Astrocyte of the cerebellum (primary cell): ENCODE results near the gene LMNA.

Experiments
- DNase-seq: peaks from one replicate; pipeline ENCODE4 v3.0.0-alpha.2; 2011; ENCODE audit warnings: low read depth
- H3K4me3 ChIP-seq: 2 replicates; pipeline ENCODE4 v1.5.1; 2011; ENCODE audit warnings: mild to moderate bottlenecking, low read depth, low read length, moderate library complexity
- CTCF ChIP-seq: IDR thresholded peaks from 2 replicates; pipeline ENCODE4 v1.5.1; 2012; ENCODE audit warnings: low read length, low read depth, moderate library complexity, mild to moderate bottlenecking; ENCODE audit errors: missing control alignments
- in situ Hi-C: cut with HindIII; loops from 2 replicates; pipeline ENCODE4 v1.10.0; 2017; ENCODE audit warnings: low sequenced_read_pairs

LMNA gene

DNA sequence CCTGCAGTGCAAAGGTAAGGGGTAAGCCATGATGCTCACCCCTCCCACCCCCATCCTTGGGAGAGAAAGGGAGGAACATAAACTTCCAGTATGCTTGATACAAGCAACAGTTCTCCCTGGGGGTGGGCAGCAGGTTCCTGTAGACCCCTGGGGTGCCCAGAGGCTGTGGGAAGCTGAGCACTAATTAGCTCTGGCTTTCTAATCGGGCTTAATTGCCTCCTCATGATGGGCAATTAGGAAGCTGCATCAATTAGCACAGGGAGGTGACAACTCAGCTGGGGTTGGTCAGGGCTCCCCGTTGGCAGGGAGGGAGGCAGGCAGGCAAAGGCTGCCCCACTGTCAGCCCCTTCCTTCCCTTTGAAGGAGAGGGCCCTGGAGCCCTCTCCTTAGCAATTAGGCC, 15.7 kb upstream of the LMNA start:
- no peak for TF ChIP-seq CTCF
- in situ Hi-C loops, result no loop called here
- no peak overlapping the region for H3K4me3 ChIP-seq
- no peak for DNase-seq

- TF ChIP-seq CTCF, result no peak
- no peak overlapping the region for H3K4me3 ChIP-seq
- no peak for DNase-seq
- in situ Hi-C loops, result no loop called here
Observed at GRCh38 chr1:156099282-156099681, 15.2 kb upstream of the LMNA start.

- no peak for DNase-seq
- no peak overlapping the region for H3K4me3 ChIP-seq
- no peak for TF ChIP-seq CTCF
- in situ Hi-C loops, result no loop called here
Observed at GRCh38 chr1:156100205-156100995, 14.1 kb upstream of the LMNA start.

DNA sequence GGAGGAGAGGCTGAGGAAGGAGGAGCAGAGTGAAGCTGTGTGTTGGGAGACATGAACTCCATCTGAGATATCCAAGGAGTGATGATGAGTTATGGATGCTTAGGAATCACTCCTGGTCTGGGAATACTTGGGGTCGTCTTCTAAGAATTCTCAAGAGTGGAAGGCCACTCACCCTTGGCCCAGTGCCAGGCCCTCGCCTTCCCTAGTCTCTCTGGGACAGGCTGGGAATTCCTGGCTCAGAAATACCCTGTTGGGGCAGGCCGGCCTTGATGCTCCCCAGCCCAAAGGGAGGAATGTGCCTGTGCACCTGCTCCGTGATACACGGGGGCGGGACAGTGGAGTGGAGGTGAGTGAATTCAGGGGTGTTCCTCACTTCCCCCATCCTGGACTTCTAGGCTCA, 12.6 kb upstream of the LMNA start:
- TF ChIP-seq CTCF, result no peak
- no peak overlapping the region for H3K4me3 ChIP-seq
- DNase-seq, result no peak
- in situ Hi-C loops, result no loop called here

- no peak for DNase-seq
- in situ Hi-C loops, result no loop called here
- H3K4me3 ChIP-seq, result no peak overlapping the region
- no peak for TF ChIP-seq CTCF
Observed at GRCh38 chr1:156102633-156103511, 11.6 kb upstream of the LMNA start.

DNA sequence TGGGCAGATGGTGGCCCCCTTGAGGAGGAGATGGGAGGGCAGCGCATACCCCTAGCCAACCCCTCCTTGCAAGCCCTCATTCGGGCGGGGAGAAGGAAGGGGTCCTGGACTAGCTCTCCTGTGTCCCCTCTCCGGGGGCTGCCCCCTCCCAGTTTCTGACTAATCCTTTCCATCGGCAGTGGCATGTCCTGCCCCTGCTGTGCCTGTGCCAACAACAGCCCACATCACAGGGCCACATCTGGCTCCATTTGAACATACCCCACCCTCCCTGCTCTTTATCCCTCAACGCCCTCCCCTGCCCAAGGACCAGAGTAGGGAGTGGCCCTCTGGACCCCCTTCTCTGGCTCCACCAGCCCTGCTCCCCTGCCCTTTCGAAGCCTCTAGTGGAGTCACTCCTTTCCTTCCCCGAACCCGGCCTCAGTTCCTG, 11.0 kb upstream of the LMNA start:
- H3K4me3 ChIP-seq, result no peak overlapping the region
- no peak for TF ChIP-seq CTCF
- DNase-seq, result no peak
- in situ Hi-C loops, result no loop called here
